ENCODE results near the gene IPCEF1. TPM values are rescaled to one million over a fixed set of nuclear protein-coding genes. Genes with fewer than 3 reads are reported as not detected.
"Not testable (repeated sequence)": the region's sequence is repeated elsewhere in the genome, so short reads cannot be mapped to it uniquely, and the experiment has no call there.

Gene IPCEF1
- total RNA-seq, 1 experiment from 2014 or later = 0.54 TPM

GRCh38 chr6:154334147-154334546, 22.5 kb downstream of the IPCEF1 start:
- not testable (repeated sequence) for DNase-seq (ENCODE audit: low spot score)

DNA sequence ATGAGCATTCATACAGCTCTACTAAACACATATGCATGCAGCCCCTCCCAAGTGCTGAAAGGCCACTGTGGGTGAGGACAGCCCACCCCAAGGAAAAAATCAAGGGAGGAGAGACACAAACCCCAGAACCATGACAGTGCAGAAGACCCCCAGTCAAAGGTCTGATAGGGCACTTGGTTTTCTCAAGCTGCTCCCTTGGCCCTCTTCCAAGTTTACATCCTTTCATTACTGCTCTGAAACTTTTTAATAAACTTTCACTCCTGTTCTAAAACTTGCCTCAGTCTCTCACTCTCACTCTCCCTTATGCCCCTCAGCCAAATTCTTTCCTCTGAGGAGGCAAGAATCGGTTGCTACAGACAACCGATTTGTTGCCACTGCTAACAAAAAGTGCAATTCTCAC, 24.9 kb downstream of the IPCEF1 start:
- DNase-seq (ENCODE audit: low spot score) = no peak

- DNase-seq (ENCODE audit: low spot score) = no peak
Observed at GRCh38 chr6:154329350-154330170, 27.0 kb downstream of the IPCEF1 start.

GRCh38 chr6:154327313-154327712, 29.3 kb downstream of the IPCEF1 start:
- DNase-seq (ENCODE audit: low spot score) = not testable (repeated sequence)

DNA sequence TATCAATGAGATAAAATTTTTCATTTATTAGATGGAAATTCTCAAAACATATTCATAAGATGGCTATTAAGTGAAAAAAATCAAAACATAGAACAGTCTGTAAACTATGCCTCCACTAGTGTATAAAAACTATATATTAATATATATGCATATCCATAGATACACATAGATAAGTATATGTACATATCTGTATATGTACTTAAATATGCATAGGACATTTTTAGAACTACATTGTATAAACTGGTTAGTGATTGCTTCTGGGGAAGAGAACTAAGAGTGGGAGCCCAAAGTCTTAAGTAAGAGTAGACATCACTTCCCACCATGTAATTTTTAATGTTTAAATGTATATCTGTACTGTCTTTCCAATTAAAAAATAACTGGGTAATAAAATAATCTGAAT, 31.5 kb downstream of the IPCEF1 start:
- no peak for DNase-seq (ENCODE audit: low spot score)

GRCh38 chr6:154320181-154320580, 36.4 kb downstream of the IPCEF1 start:
- no peak for DNase-seq (ENCODE audit: low spot score)

GRCh38 chr6:154319231-154319858, 37.3 kb downstream of the IPCEF1 start:
- peak; percentile 66 for DNase-seq (ENCODE audit: low spot score)

- no peak for DNase-seq (ENCODE audit: low spot score)
Observed at GRCh38 chr6:154318721-154319120, 37.9 kb downstream of the IPCEF1 start.

DNA sequence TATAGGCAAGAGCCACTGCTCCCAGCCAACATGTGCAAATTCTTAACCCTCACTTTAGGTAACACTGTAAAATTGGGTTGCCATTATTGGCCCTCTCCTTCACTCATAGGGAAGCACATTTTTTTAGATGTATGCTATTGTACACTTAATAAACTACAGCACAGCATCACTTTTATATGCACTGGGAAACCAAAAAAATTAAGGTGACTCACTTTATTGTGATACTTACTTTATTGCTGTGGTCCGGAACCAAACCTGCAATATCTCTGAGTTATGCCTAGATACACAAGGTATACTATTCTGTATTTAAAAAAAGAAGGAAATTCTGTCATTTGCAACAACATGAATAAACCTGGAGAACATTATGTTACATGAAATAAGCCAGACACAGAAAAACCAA, 40.5 kb downstream of the IPCEF1 start:
- DNase-seq (ENCODE audit: low spot score) = no peak

DNA sequence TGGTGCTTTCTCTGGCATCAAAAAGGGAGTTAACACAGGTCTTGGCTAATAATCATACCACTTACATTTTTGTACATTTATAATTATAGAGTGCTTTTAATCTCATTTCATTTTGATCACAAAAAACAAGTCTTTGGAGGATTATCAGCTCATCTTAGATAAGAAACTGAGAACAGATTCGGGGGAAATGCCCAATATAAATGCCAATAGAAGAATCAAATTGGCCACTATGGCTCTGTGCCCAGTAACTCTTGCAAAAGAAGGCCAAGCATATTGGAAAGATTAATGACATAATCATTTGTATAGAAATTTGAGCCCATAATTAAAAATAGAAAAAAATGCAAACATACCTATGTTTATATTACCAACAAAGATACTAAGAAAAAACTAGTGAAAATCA, 42.5 kb downstream of the IPCEF1 start:
- DNase-seq (ENCODE audit: low spot score) = no peak

- no peak for DNase-seq (ENCODE audit: low spot score)
Observed at GRCh38 chr6:154308986-154309385, 47.6 kb downstream of the IPCEF1 start.

DNA sequence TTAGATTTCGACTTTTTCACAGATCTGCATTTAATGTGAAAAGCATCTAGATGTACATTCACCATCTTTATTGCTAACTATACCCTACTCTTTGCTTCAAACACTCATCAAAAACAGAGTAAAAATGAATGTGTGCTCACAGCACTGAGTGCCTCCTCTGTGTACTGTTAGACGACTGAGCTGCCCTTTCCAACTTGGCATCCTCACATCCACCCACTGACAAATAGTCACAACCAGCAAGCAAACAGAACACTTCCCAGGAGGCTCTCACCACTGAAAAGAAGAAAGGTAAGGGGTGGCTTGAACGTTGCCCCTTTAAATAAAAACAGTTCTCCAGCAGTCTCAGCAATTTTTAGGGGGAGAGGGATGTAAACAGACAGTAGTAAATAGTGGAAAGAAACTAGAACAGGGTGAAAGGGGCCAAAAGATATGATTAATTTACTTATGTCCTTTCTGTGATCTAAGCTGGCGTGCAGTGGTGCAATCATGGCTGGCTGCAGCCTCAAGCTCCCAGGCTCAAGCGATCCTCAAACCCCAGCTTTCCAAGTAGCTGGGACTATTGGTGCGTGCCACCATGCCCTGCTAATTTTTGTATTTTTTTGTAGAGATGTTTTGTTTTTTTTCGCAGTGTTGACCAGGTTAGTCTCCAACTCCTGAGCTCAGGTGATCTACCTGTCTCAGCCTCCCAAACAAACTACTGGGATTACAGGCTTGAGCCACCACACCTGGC, 48.7 kb downstream of the IPCEF1 start:
- DNase-seq (ENCODE audit: low spot score) = no peak

GRCh38 chr6:154307147-154307546, 49.5 kb downstream of the IPCEF1 start:
- not testable (repeated sequence) for DNase-seq (ENCODE audit: low spot score)

GRCh38 chr6:154306696-154307095, 49.9 kb downstream of the IPCEF1 start:
- no peak for DNase-seq (ENCODE audit: low spot score)

GRCh38 chr6:154304191-154304590, 52.4 kb downstream of the IPCEF1 start:
- DNase-seq (ENCODE audit: low spot score) = no peak

DNA sequence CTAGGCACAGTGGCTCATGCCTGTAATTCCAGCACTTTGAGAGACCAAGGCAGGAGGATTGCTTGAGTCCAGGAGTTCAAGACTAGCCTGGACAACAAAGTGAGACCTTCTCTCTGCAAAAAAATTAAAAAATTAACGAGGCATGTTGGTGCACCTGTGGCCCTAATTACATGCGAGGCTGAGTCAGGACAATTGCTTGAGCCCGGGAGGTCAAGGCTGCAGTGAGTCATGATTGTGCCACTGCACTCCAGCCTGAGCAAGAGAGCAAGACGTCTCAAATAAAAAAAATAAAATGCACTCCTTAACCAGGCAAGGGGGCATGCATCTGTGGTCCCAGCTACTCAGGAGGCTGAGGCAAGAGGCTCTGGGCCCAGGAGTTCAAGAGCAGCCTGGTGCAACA, 53.0 kb downstream of the IPCEF1 start:
- DNase-seq (ENCODE audit: low spot score) = not testable (repeated sequence)

DNA sequence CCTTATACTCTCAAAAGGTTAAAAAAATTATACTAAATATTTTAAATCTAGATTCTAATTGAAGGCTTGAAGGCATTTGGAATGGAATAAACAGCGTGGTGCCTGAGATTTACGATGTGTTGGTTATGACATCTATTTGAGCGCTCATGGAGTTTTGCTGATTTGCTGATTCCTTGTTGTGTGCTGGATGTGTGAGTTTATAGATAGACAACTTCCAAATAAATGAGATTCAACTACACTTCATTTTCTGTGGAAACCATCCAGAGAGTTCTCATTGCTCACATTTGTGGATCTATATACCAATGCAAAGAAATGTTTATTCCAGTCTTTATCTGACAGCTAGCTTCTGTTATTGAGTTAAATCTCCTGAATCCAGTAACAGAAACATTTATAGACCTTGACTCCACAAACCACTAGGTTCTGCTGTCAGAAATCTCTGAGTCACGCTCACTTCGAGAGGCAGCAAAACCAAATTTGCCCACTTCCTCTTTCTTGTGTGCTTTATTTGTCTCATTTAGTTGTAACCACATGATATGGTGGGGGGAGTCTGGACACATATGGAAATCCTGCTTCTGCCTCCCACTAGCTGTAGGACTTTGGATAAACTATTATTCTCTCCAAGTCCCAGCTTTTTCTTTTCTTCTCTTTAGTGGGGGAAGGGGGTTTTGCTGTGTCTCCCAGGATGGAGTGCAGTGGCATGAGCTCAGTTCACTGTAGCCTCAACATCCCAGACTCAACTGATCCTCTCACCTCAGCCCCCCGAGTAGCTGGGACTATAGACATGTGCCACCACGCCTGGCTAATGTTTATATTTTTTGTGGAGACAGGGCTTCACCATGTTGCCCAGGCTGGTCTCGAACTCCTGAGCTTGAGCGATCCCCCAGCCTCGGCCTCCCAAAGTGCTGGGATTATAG, 54.5 kb downstream of the IPCEF1 start:
- DNase-seq (ENCODE audit: low spot score) = peak; percentile 93

DNA sequence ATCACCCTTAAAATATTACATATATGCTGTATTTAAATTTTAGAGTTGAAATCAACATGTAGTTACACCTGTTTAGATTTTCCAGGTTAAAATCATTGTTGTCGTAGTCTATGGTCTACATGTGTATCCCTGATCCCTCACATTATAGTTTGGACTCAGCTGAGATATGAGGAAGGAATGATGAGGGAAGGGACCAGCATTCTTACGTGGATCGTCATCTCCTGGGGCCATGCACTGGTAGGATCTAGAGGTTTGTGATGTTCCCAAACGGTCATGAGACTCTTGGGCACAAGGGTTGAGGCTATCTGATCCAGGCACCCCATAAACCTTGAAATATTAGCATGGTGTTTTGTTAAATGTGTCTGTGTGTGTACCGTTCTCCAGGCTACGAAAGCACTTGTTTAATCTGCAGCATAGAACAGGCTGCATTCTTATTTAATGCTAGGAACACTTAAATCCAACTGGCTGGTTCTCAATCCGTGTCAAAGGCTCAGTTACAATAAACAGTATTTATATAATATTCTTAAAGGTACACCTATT, 55.4 kb downstream of the IPCEF1 start:
- DNase-seq (ENCODE audit: low spot score) = no peak

- DNase-seq (ENCODE audit: low spot score) = peak; percentile 46
Observed at GRCh38 chr6:154298297-154298696, 58.3 kb downstream of the IPCEF1 start.

GRCh38 chr6:154297721-154298120, 58.9 kb downstream of the IPCEF1 start:
- DNase-seq (ENCODE audit: low spot score) = no peak

- DNase-seq (ENCODE audit: low spot score) = no peak
Observed at GRCh38 chr6:154297210-154297609, 59.4 kb downstream of the IPCEF1 start.

Measured in H4 (cell line).